HepG2 (cell line): Measurements from ENCODE around the gene CAMTA1. TPM values are rescaled to one million over a fixed set of nuclear protein-coding genes. Genes with fewer than 3 reads are reported as not detected.

ENCODE experiments used
- ATAC-seq: fragments of 200-7000 bp; cut with Tn5 transposase; 3 replicates; pipeline ENCODE4 v1.9.1; 2020; ENCODE audit warnings: mild to moderate bottlenecking, moderate library complexity
- BruUV-seq: library from RNA; stranded (reverse); fragments of 400-500 nt; replicated peaks from 2 replicates; lab custom pipeline; 2021; lab: Mats Ljungman, UMichigan
- CTCF ChIA-PET: fragments of 300-600 bp; formaldehyde crosslinking; extraction: SDS; loops from one replicate; lab custom pipeline; 2021; ENCODE audit warnings: low total read pairs, inconsistent platforms, low intra/inter-chr PET ratio; lab: Yijun Ruan, JAX
- POLR2A ChIA-PET: fragments of 350-600 bp; sonication (Branson Sonifier 250); formaldehyde crosslinking; loops from one replicate; lab custom pipeline; 2020; ENCODE audit warnings: antibody characterized with exemption, inconsistent platforms; lab: Yijun Ruan, JAX
- DNase-seq: peaks from one replicate; pipeline ENCODE4 v3.0.0-alpha.2; 2015; ENCODE audit warnings: low spot score
- FAIRE-seq: peaks from 3 replicates; lab custom pipeline; 2011; peaks lifted over from hg19 to GRCh38; lab: Jason Lieb, UNC
- H2AFZ ChIP-seq: one replicate; pipeline ENCODE4 v1.6.1; 2011; ENCODE audit warnings: low read length, inconsistent platforms
- H3K27ac ChIP-seq: fragments of 300-600 bp; 3 replicates; pipeline ENCODE4 v1.8.0; 2011; ENCODE audit warnings: mixed run types, mild to moderate bottlenecking, mixed read lengths, low read length, inconsistent platforms; ENCODE audit not compliant: insufficient read depth; ENCODE audit errors: extremely low read length
- H3K27me3 ChIP-seq, 2 experiments: fragments of 200-600 bp in 1 of 2; 2 replicates in 1 of 2; 3 replicates in 1 of 2; pipeline versions ENCODE4 v1.6.0 to v1.8.0; 2011; ENCODE audit warnings: low read length in 2 of 2, mild to moderate bottlenecking in 2 of 2, moderate library complexity in 2 of 2, inconsistent platforms in 1 of 2; ENCODE audit not compliant: insufficient read depth in 2 of 2, control insufficient read depth in 1 of 2
- H3K36me3 ChIP-seq, 2 experiments: fragments of 200-600 bp in 1 of 2; replicated peaks in 1 of 2; 2 replicates in 1 of 2; 3 replicates in 1 of 2; pipeline versions ENCODE4 v1.5.1 to v1.8.0; 2011; ENCODE audit warnings: low read length in 2 of 2, inconsistent platforms in 1 of 2; ENCODE audit not compliant: insufficient read depth in 2 of 2, control insufficient read depth in 1 of 2
- H3K4me1 ChIP-seq: 2 replicates; pipeline ENCODE4 v1.5.1; 2012; ENCODE audit warnings: low read length, inconsistent platforms; ENCODE audit not compliant: insufficient read depth
- H3K4me2 ChIP-seq: 2 replicates; pipeline ENCODE4 v1.6.0; 2011; ENCODE audit warnings: low read depth, low read length, inconsistent platforms
- H3K4me3 ChIP-seq, 3 experiments: fragments of 200-600 bp in 1 of 3; sonication (generic), shearing (Covaris generic) in 1 of 3; replicated peaks in 1 of 3; 2 replicates each; pipeline ENCODE4 v1.5.1; 2011 to 2016; ENCODE audit warnings: low read length in 3 of 3, inconsistent platforms in 2 of 3, low read depth in 2 of 3, mild to moderate bottlenecking in 2 of 3, control low read depth in 1 of 3, mixed read lengths in 1 of 3; ENCODE audit not compliant: insufficient read depth in 1 of 3
- H3K79me2 ChIP-seq: one replicate; pipeline ENCODE4 v1.6.1; 2011; ENCODE audit warnings: low read length, inconsistent platforms; ENCODE audit not compliant: insufficient read depth
- H3K9ac ChIP-seq: 2 replicates; pipeline ENCODE4 v1.6.0; 2011; ENCODE audit warnings: mild to moderate bottlenecking, low read depth, low read length, inconsistent platforms; ENCODE audit not compliant: insufficient read depth
- H3K9me3 ChIP-seq: 2 replicates; pipeline ENCODE4 v1.5.1; 2012; ENCODE audit warnings: mild to moderate bottlenecking, low read length
- H4K20me1 ChIP-seq: 2 replicates; pipeline ENCODE4 v1.6.0; 2011; ENCODE audit warnings: inconsistent platforms, mild to moderate bottlenecking, low read length, moderate library complexity; ENCODE audit not compliant: insufficient read depth
- BRCA1 ChIP-seq: sonication (generic); formaldehyde crosslinking; IDR thresholded peaks from 2 replicates; pipeline ENCODE4 v1.4.0; 2020; ENCODE audit warnings: missing genetic modification reagents
- CREM ChIP-seq, 2 experiments: sonication (generic) in 1 of 2; formaldehyde crosslinking in 1 of 2; IDR thresholded peaks; 2 replicates each; pipeline versions ENCODE4 v1.4.0 to v1.6.1; 2016 to 2020; ENCODE audit warnings: antibody characterized with exemption in 1 of 2, mild to moderate bottlenecking in 1 of 2, missing genetic modification reagents in 1 of 2
- ETV5 ChIP-seq: IDR thresholded peaks from 2 replicates; pipeline ENCODE4 v1.6.1; 2018; ENCODE audit warnings: missing biosample characterization, missing genetic modification reagents, inconsistent platforms, borderline replicate concordance
- HINFP ChIP-seq: sonication (generic); formaldehyde crosslinking; IDR thresholded peaks from 2 replicates; pipeline ENCODE4 v1.4.0; 2020; ENCODE audit warnings: low read depth, mild to moderate bottlenecking, missing genetic modification reagents
- NR1H2 ChIP-seq: sonication (generic); formaldehyde crosslinking; IDR thresholded peaks from 2 replicates; pipeline ENCODE4 v1.8.1; 2022; ENCODE audit warnings: low read depth, missing genetic modification reagents, borderline replicate concordance
- RBM39 ChIP-seq: fragments of 200-400 bp; formaldehyde crosslinking; IDR thresholded peaks from one replicate; pipeline ENCODE4 v1.6.1; 2018; ENCODE audit warnings: antibody characterized with exemption, mild to moderate bottlenecking, low read depth, low read length; ENCODE audit not compliant: poor library complexity, severe bottlenecking
- THYN1 ChIP-seq: sonication (generic); formaldehyde crosslinking; IDR thresholded peaks from 2 replicates; pipeline ENCODE4 v1.8.1; 2023; ENCODE audit warnings: low read depth, mild to moderate bottlenecking, moderate library complexity, missing genetic modification reagents, borderline replicate concordance
- ZNF282 ChIP-seq: fragments of 450-650 bp; IDR thresholded peaks from 2 replicates; pipeline ENCODE4 v1.6.1; 2018; ENCODE audit not compliant: partially characterized antibody
- ZNF350 ChIP-seq: sonication (generic); formaldehyde crosslinking; IDR thresholded peaks from 2 replicates; pipeline ENCODE4 v1.4.0; 2020; ENCODE audit warnings: mild to moderate bottlenecking, low read depth, missing genetic modification reagents, borderline replicate concordance
- ZNF431 ChIP-seq: sonication (generic); formaldehyde crosslinking; IDR thresholded peaks from 2 replicates; pipeline ENCODE4 v1.9.0; 2022; ENCODE audit warnings: missing genetic modification reagents, low read depth, mild to moderate bottlenecking, borderline replicate concordance
- ZNF883 ChIP-seq: sonication (generic); formaldehyde crosslinking; IDR thresholded peaks from 2 replicates; pipeline ENCODE4 v1.5.1; 2020; ENCODE audit warnings: mild to moderate bottlenecking, missing genetic modification reagents; ENCODE audit errors: not compliant biosample characterization
- ZSCAN22 ChIP-seq: sonication (generic); formaldehyde crosslinking; IDR thresholded peaks from 2 replicates; pipeline ENCODE4 v1.4.0; 2020; ENCODE audit warnings: mild to moderate bottlenecking, missing genetic modification reagents
- WGBS: methylation state at CpG from one replicate; pipeline ENCODE4 v1.1.6; 2017; ENCODE audit warnings: low lambda C conversion rate; 5-methylcytosine and 5-hydroxymethylcytosine counted together
- in situ Hi-C: cut with HindIII; loops from 2 replicates; pipeline ENCODE4 v1.10.0; 2017; ENCODE audit warnings: low pct_unique_long_range_greater_than_20kb; ENCODE audit not compliant: extremely low pct_ligation_motif_present
- intact Hi-C: fragments of 100-400 bp; cut with micrococcal nuclease; formaldehyde crosslinking; loops from one replicate; pipeline ENCODE4 v1.10.0; 2022; ENCODE audit not compliant: unreplicated experiment
- polyA plus RNA-seq, 8 experiments: library from polyadenylated mRNA; depleted of rRNA in 3 of 8; stranded (reverse) in 7 of 8; unstranded in 1 of 8; fragments of >200 nt; fragmentation: Illumina TruSeq in 4 of 8; extraction: Trizol in 4 of 8; gene quantifications; 2 replicates each; pipeline versions ENCODE4 v1.2.1 to v1.2.3, GENCODE V29; 2011 to 2016; ENCODE audit warnings: low read depth in 4 of 8, missing spikeins in 1 of 8, mixed read lengths in 1 of 8; ENCODE audit not compliant: insufficient read depth in 1 of 8
- total RNA-seq, 5 experiments: library from RNA; depleted of rRNA; stranded (reverse); fragments of >200 nt; fragmentation: Illumina TruSeq; extraction: Trizol; gene quantifications; 2 replicates each; pipeline ENCODE4 v1.2.3, GENCODE V29; 2016; ENCODE audit warnings: low read depth in 1 of 5
- TF ChIP-seq, protein P1 (sequence below): sonication (generic); formaldehyde crosslinking; IDR thresholded peaks from 2 replicates; pipeline ENCODE4 v1.5.0; 2020; ENCODE audit warnings: missing genetic modification reagents, mild to moderate bottlenecking, borderline replicate concordance

CAMTA1 gene
- total and polyA plus RNA-seq, 2 of the 13 experiments (the other 11 are each of a cell fraction or from before 2014, with no cell fraction given) = 25.0 to 36.4 TPM

GRCh38 chr1:6861075-6861724 is 75.9 kb downstream of the CAMTA1 start:
- Histone ChIP-seq H3K9ac (no peak overlapping the region), H4K20me1 (no peaks in the 10 kb centered on the region)
- in situ Hi-C loops = no loop called here
- WGBS = 96% methylated on average over 12 of the region's 12 CpGs
- no peak for TF ChIP-seq ZNF883 (CRISPR knock-in tag)
- TF ChIP-seq THYN1 (CRISPR knock-in tag) = no peak
- TF ChIP-seq ZSCAN22 (CRISPR knock-in tag) = no peak
- no peak for TF ChIP-seq CREM (IDR thresholded peaks at IDR 0.05)
- no peak for TF ChIP-seq CREM (CRISPR knock-in tag; IDR thresholded peaks at IDR 0.05)
- no peak for TF ChIP-seq ETV5 (CRISPR knock-in tag)
- no peak for TF ChIP-seq BRCA1 (CRISPR knock-in tag)
- no peak for TF ChIP-seq ZNF350 (CRISPR knock-in tag)
- no peak for TF ChIP-seq ZNF431 (CRISPR knock-in tag)
- no peak for TF ChIP-seq ZNF282
- TF ChIP-seq HINFP = no peak
- no peak for TF ChIP-seq RBM39
- TF ChIP-seq NR1H2 (CRISPR knock-in tag) = no peak
- TF ChIP-seq, protein P1, sequence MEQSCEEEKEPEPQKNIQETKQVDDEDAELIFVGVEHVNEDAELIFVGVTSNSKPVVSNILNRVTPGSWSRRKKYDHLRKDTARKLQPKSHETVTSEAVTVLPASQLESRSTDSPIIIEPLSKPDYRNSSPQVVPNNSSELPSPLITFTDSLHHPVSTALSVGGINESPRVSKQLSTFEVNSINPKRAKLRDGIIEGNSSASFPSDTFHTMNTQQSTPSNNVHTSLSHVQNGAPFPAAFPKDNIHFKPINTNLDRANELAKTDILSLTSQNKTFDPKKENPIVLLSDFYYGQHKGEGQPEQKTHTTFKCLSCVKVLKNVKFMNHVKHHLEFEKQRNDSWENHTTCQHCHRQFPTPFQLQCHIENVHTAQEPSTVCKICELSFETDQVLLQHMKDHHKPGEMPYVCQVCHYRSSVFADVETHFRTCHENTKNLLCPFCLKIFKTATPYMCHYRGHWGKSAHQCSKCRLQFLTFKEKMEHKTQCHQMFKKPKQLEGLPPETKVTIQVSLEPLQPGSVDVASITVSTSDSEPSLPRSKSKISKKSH (CRISPR knock-in tag) = no peak
- TF ChIP-seq, all 625 proteins: peak for 0
- intact Hi-C loops = no loop called here
- Histone ChIP-seq H3K4me2 (no peak overlapping the region), H3K4me1 (peaks cover 14% of the 10 kb centered on the region), H2AFZ (no peak overlapping the region), H3K27me3 (no peaks in the 10 kb centered on the region), H3K4me3 (no peak overlapping the region), H3K9me3 (no peaks in the 10 kb centered on the region), H3K27ac (no peak overlapping the region), H3K79me2 (no peaks in the 10 kb centered on the region), H3K36me3 (no peaks in the 10 kb centered on the region)
- CTCF ChIA-PET = no interaction called here
- FAIRE-seq (no peak), ATAC-seq (no peak), DNase-seq (no peak)
- POLR2A ChIA-PET = no interaction called here
- no TSS peak for BruUV-seq
